22Rv1 (cell line): ENCODE measurements around the gene TNRC6A.

Experiments
- ZFX ChIP-seq: fragments of 450-650 bp; IDR thresholded peaks from 2 replicates; pipeline ENCODE4 v1.6.1; 2017; ENCODE audit warnings: antibody characterized with exemption, borderline replicate concordance
- TF ChIP-seq, protein P1 (sequence below): fragments of 450-650 bp; IDR thresholded peaks from 2 replicates; pipeline ENCODE4 v1.5.1; 2017; ENCODE audit warnings: mild to moderate bottlenecking

DNA sequence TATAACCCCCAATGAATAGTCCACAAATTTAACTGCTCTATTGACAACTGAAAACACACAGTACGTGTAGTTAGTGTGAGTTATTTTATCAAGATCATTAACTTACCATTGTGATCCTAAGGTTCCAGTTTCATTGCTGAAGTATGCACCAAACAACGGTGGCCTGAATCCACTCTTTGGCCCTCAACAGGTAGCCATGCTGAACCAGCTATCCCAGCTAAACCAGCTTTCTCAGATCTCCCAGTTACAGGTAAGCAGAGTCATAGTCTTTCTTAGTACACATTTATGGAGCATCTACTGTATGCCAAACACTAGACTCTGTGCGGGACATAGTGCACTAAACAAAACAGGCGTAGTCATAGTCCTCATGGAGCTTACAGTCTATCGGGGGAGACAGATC lies 76.0 kb downstream of the TNRC6A start:
- TF ChIP-seq, protein P1, sequence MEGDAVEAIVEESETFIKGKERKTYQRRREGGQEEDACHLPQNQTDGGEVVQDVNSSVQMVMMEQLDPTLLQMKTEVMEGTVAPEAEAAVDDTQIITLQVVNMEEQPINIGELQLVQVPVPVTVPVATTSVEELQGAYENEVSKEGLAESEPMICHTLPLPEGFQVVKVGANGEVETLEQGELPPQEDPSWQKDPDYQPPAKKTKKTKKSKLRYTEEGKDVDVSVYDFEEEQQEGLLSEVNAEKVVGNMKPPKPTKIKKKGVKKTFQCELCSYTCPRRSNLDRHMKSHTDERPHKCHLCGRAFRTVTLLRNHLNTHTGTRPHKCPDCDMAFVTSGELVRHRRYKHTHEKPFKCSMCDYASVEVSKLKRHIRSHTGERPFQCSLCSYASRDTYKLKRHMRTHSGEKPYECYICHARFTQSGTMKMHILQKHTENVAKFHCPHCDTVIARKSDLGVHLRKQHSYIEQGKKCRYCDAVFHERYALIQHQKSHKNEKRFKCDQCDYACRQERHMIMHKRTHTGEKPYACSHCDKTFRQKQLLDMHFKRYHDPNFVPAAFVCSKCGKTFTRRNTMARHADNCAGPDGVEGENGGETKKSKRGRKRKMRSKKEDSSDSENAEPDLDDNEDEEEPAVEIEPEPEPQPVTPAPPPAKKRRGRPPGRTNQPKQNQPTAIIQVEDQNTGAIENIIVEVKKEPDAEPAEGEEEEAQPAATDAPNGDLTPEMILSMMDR, result no peak
- TF ChIP-seq ZFX, result no peak
